ENCODE measurements around the gene CCDC9B. TPM values are rescaled to one million over a fixed set of nuclear protein-coding genes. Genes with fewer than 3 reads are reported as not detected.

Gene CCDC9B
- total RNA-seq, 1 donor from 2014 or later = not detected

DNA sequence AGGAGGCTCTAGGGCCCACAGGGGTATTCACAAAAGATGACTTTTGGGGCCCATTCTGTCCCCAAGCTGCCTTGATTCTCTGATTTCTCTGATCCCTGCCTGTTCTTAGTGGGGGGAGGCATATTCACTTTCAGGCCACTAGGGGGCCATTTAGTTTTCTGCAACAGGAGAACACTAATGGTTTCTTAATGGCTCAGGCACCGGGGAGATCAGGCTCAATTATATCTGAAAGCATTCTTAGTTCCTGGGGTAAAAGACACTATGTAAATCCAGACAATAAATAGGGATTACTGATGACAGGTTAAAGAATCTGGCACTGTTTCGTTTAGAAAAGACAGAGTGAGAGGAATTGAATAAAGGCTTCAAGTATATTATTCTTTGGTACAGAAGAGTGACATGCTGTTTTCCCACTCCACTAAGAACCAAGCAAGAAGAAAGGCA is 19.8 kb downstream of the CCDC9B start:
- Mint-ChIP-seq H3K27me3 (ENCODE audit: insufficient read depth, low read depth) (peaks cover 17% of the 10 kb centered on the region), H3K9me3 (no peaks in the 10 kb centered on the region), H3K4me1 (peaks cover 37% of the 10 kb centered on the region), H3K27ac (no peak overlapping the region), H3K36me3 (peaks cover 6% of the 10 kb centered on the region), H3K4me3 (peak overlapping the region; percentile 25)
- Histone ChIP-seq H3K9ac (no peak overlapping the region), H3K27me3 (peaks cover 52% of the 10 kb centered on the region), H3K4me2 (no peak overlapping the region), H3K79me2 (ENCODE audit: low read depth) (no peaks in the 10 kb centered on the region), H3K4me3 (no peak overlapping the region), H4K20me1 (ENCODE audit: low read depth) (peaks cover 23% of the 10 kb centered on the region), H3K27ac (no peak overlapping the region), H3K4me1 (peaks cover 23% of the 10 kb centered on the region), H2AFZ (replicated peaks) (no peak overlapping the region), H3K36me3 (no peaks in the 10 kb centered on the region), H3F3A (ENCODE audit: low read depth) (peaks cover 22% of the 10 kb centered on the region), H3K9me3 (ENCODE audit: low read depth) (no peaks in the 10 kb centered on the region)
- peak; percentile 78 for DNase-seq (ENCODE audit: low spot score)
- no peak for TF ChIP-seq EZH2 (IDR thresholded peaks at IDR 0.05)
- no peak for TF ChIP-seq EZH2phosphoT487 (IDR thresholded peaks at IDR 0.05)
- peak; percentile 94 for TF ChIP-seq CTCF (IDR thresholded peaks at IDR 0.05)

GRCh38 chr15:40320409-40320808 is 20.3 kb downstream of the CCDC9B start:
- no peaks in the 10 kb centered on the region for H3K79me2 ChIP-seq (ENCODE audit: low read depth)
- peaks cover 5% of the 10 kb centered on the region for H3K36me3 Mint-ChIP-seq
- H3K36me3 ChIP-seq = no peaks in the 10 kb centered on the region
- H3K4me1 Mint-ChIP-seq = peaks cover 32% of the 10 kb centered on the region
- H3K4me2 ChIP-seq = no peak overlapping the region
- peaks cover 18% of the 10 kb centered on the region for H4K20me1 ChIP-seq (ENCODE audit: low read depth)
- H3K4me3 ChIP-seq = no peak overlapping the region
- H3K9me3 ChIP-seq (ENCODE audit: low read depth) = no peaks in the 10 kb centered on the region
- peaks cover 17% of the 10 kb centered on the region for H3F3A ChIP-seq (ENCODE audit: low read depth)
- no peak overlapping the region for H3K4me3 Mint-ChIP-seq
- H3K27me3 Mint-ChIP-seq (ENCODE audit: insufficient read depth, low read depth) = peaks cover 17% of the 10 kb centered on the region
- H3K9me3 Mint-ChIP-seq = no peaks in the 10 kb centered on the region
- H3K27ac Mint-ChIP-seq = no peak overlapping the region
- H3K4me1 ChIP-seq = peaks cover 18% of the 10 kb centered on the region
- H3K9ac ChIP-seq = no peak overlapping the region
- H2AFZ ChIP-seq (replicated peaks) = no peak overlapping the region
- no peak overlapping the region for H3K27ac ChIP-seq
- no peak for DNase-seq (ENCODE audit: low spot score)
- TF ChIP-seq EZH2 (IDR thresholded peaks at IDR 0.05) = no peak
- TF ChIP-seq EZH2phosphoT487 (IDR thresholded peaks at IDR 0.05) = no peak
- TF ChIP-seq CTCF (IDR thresholded peaks at IDR 0.05) = no peak
- peaks cover 46% of the 10 kb centered on the region for H3K27me3 ChIP-seq

- no peak for DNase-seq (ENCODE audit: low spot score)
- no peak overlapping the region for H2AFZ ChIP-seq (replicated peaks)
- no peaks in the 10 kb centered on the region for H3K36me3 Mint-ChIP-seq
- no peak overlapping the region for H3K4me3 ChIP-seq
- H3K36me3 ChIP-seq = no peaks in the 10 kb centered on the region
- H3K9ac ChIP-seq = no peak overlapping the region
- peaks cover 24% of the 10 kb centered on the region for H3K27me3 ChIP-seq
- peaks cover 18% of the 10 kb centered on the region for H3K27me3 Mint-ChIP-seq (ENCODE audit: insufficient read depth, low read depth)
- H3K27ac Mint-ChIP-seq = no peak overlapping the region
- no peaks in the 10 kb centered on the region for H3K9me3 ChIP-seq (ENCODE audit: low read depth)
- TF ChIP-seq EZH2 (IDR thresholded peaks at IDR 0.05) = no peak
- no peak for TF ChIP-seq EZH2phosphoT487 (IDR thresholded peaks at IDR 0.05)
- TF ChIP-seq CTCF (IDR thresholded peaks at IDR 0.05) = no peak
- no peaks in the 10 kb centered on the region for H3K79me2 ChIP-seq (ENCODE audit: low read depth)
- peaks cover 5% of the 10 kb centered on the region for H3F3A ChIP-seq (ENCODE audit: low read depth)
- peaks cover 3% of the 10 kb centered on the region for H3K4me1 ChIP-seq
- no peak overlapping the region for H3K4me2 ChIP-seq
- H3K4me1 Mint-ChIP-seq = peaks cover 27% of the 10 kb centered on the region
- H4K20me1 ChIP-seq (ENCODE audit: low read depth) = peaks cover 4% of the 10 kb centered on the region
- H3K27ac ChIP-seq = no peak overlapping the region
- H3K9me3 Mint-ChIP-seq = no peaks in the 10 kb centered on the region
- H3K4me3 Mint-ChIP-seq = no peak overlapping the region
These were observed 23.2 kb downstream of the CCDC9B start for GRCh38 chr15:40317580-40317979.
